Non-pigmented ciliary epithelial cell (primary cell): ENCODE data around the gene MT1HL1.

ENCODE experiments used
- DNase-seq: peaks from one replicate; pipeline ENCODE4 v3.0.0-alpha.2; 2010; ENCODE audit warnings: low read depth

MT1HL1 gene

DNA sequence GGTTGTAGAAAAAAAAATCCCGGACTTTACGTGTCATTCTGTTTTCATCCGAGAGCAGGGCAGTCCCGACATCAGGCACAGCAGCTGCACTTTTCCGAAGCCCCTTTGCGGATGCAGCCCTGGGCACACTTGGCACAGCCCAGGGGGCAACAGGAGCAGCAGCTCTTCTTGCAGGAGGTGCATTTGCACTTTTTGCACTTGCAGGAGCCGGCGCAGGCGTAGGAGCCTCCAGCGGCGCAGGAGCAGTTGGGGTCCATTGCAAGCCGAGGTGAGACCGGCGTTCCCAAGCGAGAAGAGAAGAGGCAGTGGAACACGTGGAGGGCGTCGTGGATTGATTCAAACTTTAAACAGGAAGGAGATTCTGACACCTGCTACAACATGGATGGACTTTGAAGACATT is at the start of gene MT1HL1:
Gene MT1HL1, minus strand, starts transcription at position 326 of the 400 bp plus-strand sequence. Its CDS starts 69 bp downstream, at position 257.
- no peak for DNase-seq

DNA sequence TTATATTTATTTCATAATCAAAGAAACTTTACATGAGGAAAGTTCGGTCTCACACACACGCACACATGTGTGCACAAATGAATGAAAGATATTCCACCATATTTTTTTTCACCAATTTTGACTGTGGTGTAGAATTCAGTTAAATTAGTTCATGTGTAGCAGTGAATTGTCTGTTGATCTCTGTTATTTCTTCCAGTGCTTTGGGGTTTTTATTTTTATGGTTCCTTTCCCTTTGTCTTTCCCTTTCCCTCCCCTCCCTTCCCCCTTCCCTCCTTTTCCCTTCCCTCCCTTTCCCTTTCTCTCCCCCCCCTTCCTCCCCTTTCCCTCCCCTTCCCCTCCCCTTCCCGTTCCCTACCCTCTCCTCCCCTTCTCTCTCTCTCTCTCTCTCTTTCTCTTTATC is 46.7 kb upstream of the MT1HL1 start:
- DNase-seq, result no peak

DNA sequence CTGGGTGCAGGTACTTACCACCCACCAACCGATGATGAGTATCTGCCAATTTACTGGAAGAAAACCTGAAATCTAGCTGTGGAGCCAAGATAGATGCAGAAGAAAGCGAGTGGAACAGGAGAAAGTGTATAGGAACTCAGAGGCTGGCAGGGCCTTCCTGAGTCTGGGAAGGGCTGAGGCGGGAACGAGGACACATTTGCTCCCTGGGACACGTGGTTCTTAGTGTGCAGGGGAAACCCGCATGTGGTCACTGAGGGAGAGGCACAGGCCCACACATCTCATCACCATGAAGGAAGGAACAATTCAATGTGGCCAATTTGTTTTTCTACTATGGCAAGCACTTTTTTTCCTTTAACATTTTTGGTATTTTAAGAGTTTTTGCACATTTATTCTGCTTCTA is 45.9 kb upstream of the MT1HL1 start:
- no peak for DNase-seq

DNA sequence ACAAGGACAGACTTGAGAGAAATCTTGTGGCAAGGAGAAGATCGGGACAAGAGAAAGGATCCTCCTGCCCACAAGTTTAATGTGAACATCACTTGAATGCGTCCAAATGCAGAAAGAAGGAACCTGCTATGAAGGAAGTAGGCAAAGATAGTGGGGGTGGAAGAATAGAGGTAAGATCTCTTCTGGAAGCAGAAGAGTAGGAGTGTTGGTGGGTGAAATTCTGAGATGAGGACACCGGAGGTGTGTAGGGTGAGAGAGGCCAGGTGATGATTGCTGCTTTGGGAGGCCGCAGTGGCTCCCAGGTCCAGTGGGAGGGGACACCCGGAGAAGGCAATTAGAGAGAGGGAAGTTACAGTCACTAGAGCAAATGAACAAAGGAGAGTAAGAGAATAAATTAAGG is 44.6 kb upstream of the MT1HL1 start:
- no peak for DNase-seq

DNA sequence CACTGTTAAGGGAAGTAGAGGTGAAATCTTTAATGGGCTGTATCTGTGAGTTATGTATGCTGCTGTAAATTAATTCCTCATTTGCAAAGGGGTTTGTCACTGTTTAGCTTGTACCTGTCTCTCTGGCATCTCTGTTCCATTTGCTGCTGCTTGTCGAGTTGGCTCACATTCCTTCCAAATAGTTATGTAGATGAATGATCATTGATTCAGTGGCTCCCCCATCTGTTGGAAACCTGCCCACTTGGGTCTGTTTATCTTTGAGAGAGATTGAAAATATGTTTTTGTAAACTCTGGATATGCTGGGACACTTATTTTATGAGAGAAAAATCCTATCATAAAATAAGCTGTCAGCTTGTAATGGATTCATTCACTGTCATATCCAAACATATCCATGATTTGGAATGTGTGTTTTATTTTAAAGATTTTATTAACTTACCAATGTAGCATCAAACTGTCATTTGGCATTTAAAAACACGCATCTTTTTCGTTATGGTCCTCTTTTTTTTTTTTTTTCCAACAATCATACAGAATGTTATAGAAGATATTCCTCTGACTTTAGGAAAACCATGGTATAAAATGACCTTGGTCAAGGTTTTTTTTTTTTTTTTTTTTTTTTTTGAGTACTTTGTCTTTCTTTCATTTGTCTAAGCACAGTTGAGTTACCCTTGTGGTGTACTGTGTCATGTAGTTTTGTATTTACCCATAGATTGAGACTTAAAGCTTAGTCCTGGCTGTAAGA is 41.2 kb upstream of the MT1HL1 start:
- DNase-seq, result no peak

DNA sequence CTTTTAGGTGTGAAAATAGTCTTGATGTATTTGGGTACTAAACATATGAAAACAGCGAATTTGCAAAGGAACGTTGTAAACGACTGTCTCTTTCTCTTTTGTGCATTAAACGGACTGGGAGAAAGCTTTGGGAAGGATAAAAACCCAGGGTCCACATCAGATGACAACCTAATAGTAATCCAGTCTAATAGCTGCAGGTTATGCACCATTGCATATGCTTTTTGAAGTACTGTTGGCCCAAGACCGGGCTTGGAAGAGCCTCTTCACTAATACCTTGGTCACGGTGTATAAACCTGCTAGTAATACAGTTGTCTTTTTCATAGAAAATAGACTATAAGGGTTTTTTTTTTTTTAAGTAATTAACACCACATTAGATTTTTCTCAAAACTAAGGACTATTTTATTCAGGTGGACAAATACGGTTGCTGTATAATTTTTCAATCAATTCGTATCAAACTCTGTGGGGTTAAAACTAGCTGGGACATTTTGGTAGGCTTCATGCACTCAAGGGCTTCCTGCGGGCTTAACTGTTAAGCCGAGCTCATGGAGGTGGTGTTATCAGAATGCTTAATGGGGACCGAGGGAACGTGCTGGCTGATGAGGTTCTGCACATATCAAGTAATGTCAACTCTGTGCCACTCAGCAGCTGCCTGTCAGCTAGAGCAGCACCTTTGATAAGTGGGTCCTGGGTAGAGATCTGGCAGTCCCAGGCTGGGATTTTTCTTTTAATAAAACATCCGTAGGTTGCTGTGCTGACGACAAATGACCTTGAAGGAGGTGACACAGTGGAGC is 39.8 kb upstream of the MT1HL1 start:
- no peak for DNase-seq

DNA sequence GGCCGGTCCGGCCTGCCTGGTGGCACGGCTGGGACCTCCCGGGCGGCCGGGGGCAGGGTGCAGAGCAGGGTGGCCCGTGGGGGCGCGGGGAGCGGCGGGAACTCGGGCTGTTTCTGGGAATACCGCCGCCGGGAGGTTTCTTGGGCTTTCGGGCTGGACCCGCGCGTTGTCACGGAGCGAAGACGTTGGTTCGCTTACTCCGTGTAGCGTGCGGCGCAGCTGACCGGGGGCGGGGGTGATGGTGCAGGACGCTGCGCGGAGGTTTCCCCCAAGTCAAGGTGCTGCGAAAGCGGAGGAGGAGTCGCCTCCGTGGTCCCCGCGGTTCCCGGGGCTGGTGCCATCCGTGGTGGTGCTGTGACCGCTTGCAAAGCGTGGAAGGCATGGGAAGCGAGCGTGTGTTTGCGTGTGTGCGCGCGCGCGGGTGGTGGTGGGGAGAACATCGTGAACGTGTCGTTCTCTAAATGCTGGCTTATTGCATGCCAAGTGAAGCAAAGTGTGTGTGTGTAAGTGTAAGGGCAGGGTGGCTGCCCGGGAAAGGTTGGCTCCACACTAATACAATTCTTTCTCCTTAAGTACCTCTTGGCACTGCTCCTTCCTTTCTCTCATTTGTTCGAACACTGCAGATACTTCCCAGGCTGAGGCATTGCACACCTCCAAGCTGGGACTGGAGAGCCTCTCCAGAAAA is 38.8 kb upstream of the MT1HL1 start:
- DNase-seq, result no peak

DNA sequence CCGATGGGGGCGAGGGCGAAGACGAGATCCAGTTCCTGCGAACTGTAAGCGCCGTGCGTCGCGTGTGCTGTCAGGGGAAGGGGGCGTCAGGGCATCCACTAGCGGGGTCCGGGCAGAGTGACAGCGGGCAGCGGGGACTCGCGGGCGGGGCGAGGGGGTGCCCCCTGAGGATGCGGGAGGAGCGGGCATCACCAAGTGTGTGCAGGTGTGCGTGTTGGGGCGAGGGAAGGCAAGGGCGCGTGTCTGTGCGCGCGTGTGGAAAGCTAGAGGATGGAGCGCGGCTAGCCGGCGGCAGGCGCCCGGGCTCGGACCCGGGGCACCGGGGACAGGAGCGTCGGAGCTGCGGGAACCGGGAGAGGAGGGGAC is 38.3 kb upstream of the MT1HL1 start:
- DNase-seq, result no peak

DNA sequence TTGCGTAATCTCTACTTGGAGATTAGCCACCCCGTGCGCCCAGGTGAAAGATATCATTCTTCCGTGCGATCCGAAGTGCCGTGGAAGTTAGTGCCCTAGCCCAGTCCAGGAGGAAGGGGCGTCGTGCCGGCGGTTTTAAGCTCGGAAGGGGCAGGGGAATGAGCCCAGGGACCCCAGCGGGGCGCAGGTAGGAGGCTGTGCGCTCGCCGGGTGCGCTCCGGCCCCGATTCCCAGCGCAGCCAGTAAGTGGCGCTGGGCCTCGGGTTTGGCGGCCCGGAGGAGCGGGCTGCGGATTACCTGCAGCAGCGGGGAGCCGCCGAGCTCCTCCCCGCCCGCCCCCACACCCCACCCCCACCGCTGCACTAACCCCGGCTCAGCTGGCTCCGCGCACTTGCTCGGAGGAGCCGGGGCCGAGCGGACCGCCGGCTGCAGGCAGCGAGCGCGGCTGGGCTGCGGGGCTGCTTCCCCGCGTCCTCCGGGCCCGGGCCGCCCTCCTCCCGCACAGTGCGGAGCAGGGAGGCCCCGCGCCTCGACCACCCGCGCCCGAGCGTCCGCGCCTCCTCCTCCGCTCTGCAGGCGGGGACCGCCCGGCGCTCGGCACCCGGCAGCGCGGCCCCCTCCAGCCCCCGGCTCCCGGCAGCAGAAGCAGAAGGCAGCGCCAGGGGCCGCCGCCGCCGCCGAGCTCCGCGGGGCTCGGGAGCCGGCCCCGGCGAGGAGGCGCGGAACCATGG is 37.7 kb upstream of the MT1HL1 start, which contains the start of gene RYR2:
Gene RYR2, plus strand, starts transcription at position 390 of the 731 bp plus-strand sequence. Its CDS starts 338 bp downstream, at position 728.
- DNase-seq, result no peak

DNA sequence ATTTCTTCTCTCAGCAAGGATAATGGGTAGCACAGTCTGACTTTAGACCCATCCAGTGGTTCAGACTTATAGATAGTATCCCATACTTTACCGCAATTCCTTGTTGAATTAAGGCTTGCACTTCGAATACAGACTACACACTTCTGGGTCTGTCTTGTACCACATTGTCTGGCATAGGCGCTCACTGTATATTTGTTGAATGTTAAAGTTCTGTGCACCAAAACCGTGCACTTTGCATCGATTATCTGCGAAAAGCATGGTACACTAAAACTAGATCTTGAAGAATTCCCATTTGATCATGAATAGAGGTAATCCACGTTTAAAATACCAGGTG is 37.2 kb upstream of the MT1HL1 start:
- no peak for DNase-seq

DNA sequence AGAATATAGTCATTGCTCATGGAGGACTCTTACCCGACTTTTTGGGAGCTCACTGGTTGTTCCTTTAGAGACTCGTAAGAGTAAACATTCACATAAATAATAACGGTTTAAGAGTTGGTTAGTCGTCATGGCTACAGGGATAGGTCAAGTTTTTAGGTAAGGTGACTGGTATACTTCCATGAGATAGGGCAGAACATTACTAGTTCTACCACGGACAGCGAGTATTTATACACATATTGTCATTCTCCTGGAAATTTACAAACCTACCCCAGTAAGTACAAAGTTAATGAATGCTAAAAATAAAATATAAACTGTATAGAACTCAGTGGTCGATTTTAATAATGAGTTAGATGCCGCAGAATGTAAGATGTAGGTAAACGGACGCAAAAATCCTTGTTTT is 36.6 kb upstream of the MT1HL1 start:
- no peak for DNase-seq

DNA sequence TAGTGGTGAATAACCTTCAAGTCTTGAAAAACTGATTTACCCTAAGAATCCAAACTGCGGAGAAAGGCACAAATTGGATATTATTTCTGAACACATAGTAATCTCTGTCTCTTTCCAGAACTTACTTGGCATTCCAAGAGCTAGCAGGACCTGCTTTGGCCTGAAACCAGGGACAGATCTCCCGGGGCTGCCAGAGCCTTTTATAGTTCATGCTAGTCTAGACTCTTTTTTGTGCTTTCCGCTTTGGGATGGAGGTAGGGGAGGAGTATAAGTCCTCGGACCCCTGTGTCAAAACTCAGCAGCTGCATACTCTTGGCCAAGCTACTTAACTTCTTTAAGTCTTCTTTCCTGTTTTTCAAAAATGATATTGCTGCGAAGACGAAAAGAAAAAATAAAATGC is 34.0 kb upstream of the MT1HL1 start:
- DNase-seq, result no peak

DNA sequence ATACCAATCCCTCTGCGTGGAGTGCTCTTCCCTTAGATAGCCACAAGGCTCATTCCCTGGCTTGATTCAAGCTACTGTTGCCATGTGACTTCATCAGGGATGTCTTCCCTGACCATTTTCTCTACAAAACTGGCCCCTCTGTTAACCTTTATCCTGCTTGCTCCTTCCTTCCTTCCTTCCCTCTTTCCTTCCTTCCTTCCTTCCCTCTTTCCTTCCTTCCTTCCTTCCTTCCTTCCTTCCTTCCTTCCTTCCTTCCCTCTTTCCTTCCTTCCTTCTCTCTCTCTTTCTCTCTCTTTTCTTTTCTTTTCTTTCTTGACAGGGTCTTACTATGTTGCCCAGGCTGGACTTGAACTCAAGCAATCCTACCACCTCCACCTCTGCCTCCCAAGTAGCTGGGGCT is 31.5 kb upstream of the MT1HL1 start:
- no peak for DNase-seq

DNA sequence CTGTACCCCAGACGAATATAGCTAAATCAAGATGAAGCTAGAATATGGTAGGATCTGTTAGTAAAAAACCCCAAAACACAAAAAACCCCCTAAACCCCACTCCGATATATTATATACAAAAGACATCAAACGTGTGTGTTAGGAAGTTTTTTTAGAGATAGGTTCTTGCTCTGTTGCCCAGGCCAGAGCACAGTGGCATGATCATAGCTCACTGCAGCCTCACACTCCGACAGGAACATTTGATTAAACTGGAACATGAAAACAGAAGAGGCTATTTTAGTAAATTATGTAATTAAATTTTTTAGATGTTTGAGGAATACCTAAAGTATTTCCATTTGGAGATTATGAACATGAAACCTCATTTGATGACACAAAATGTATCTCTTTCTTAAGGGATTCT is 29.6 kb upstream of the MT1HL1 start:
- no peak for DNase-seq

DNA sequence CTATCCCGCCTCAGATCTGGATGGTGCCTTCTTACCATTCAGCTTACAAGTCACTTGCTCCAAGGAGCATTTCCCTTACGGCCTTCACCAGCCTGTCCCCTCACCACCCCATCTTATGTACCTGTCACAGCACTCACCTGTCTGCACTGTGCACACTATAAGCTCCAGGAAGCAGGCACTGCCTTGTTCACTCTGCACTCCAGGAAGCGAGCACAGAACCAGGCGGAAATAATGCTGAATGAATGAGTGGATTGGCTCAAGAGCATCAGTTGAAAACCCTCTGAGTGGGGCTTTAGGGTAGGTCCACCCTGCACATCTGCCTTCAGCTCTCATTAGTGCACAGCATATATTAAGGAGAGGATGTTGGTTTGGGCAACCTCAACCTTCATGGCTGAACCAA is 28.8 kb upstream of the MT1HL1 start:
- no peak for DNase-seq

DNA sequence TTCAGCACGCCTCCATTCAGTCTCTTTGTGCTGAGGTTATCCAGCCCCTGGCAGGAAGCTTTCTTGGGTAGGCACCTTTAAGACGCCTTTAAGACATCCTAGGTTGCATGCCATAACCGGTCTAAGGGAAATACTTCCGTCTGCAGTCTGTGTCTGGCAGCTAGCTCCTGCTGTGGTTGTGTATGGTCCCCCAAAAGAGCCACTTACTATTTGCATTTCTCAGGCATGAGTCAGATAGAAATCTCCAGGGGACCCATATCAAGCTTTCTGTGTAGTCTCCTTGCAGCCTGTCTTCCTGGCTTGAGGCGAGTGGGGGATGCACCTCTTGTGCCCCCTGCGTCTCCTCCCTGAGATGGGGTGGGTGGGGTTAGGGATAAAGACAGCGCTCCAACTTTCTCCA is 27.8 kb upstream of the MT1HL1 start:
- no peak for DNase-seq

DNA sequence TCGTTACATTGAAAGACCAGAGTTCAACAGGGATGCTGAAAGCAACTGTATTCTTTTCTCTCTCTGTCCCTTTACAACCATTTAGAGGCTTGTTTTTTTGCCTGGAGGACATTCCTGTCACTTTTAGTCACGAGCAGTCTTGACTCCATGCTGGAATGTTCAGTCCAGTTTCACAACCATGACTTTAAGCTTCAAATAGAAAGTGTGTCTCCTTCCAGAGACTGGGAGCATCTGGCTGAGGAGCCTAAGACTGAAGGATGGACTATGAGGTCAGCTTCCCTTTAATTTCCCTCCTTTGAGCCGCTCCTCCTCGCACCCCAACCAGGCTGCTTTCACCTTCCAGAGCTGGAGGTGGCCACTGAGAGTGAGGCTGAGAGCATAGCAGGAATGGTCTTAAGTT is 27.2 kb upstream of the MT1HL1 start:
- DNase-seq, result no peak

DNA sequence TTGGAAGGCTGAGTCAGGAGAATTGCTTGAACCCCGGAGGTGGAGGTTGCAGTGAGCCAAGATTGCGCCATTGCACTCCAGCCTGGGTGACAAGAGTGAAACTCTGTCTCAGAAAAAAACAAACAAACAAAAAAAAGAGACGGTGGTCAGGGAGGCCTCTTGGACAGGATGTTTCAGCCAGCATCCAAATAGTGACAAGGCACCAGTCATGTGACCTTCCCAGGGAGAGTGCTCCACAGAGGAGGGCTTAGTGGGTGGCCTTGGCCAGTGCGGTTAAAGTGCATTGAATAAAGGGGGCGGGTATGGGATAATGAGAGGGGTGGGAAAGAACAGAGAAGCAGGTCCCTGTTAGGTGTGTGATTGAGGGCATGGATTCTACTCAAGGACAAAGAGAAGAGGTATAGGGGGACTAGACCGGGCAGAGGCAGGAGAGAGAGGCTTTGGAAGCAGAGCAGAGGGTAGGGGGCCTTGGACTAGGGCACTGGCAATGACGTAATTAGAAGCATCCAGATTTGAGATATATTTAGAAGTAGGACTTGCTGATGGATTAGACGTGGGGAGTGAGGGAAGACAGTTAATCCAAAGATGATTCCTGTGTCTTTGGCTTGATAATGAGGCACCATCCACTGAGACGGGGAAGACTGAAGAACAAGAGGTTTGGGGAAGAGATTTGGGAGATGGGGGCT is 25.8 kb upstream of the MT1HL1 start:
- no peak for DNase-seq

DNA sequence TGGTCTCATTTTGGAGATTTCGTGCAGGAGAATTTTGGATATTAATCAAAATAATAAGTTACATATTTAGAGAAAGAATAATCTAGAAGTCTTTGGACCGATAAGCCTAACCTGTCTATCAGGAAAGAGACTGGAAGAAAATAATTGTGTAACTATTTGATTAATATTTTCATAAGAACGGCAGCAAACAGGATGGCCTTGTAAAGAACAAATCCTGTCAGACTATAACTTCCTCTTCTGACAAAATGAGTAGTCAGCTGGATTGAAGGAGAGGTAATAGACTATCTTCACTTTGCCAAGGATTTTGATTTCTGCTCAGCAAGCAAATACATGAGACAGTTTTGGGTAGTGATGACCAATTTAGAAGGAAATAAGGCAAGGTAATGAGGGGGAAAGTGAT is 25.0 kb upstream of the MT1HL1 start:
- DNase-seq, result no peak

DNA sequence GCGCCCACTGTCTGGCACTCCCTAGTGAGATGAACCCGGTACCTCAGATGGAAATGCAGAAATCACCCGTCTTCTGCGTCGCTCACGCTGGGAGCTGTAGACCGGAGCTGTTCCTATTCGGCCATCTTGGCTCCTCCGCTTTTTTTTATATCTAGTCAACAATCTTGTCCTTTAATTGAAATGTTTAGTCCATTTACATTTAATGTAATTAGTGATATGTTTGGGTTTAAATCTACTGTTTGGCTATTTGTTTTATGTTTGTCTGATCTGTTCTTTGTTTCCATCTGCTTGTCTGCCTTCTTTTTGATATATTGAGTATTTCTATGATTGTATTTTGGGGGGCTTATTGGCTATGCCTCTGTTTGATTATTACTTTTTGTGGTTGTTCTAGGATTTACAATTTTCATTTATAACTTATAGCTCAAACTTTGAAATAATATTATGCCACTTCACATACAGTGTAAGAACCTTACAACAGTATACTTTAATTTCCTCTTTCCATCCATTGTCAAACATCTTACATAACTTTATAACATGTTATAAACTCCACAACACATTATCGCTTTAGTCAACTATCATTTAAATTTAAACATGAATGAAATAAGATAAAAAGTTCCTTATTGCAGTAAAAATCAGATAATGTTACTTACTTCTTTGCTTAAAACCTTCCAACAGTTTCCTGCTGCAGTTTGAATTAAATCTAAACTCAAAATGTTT is 21.3 kb upstream of the MT1HL1 start:
- no peak for DNase-seq

DNA sequence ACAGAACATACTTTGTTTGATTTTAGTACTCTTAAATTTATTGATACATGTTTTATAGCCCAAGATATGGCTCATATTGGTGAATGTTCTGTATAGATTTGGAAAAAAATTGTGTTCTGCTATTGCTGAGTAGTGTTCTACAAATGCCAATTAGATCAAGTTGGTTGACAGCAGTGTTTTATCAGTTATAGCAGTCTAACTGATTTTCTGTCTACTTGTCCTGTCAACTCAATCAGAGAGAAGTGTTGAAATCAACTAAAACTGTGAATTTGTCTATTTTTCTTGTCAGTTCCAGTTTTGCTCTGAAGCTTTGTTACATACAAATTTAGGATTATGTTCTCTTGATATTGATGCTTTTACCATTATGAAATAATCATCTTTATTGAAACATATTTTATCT is 14.7 kb upstream of the MT1HL1 start:
- DNase-seq, result no peak
